ENCODE results near the gene NCEH1.
"Not testable (repeated sequence)": the region's sequence is repeated elsewhere in the genome, so short reads cannot be mapped to it uniquely, and the experiment has no call there.

The NCEH1 gene, protein sequence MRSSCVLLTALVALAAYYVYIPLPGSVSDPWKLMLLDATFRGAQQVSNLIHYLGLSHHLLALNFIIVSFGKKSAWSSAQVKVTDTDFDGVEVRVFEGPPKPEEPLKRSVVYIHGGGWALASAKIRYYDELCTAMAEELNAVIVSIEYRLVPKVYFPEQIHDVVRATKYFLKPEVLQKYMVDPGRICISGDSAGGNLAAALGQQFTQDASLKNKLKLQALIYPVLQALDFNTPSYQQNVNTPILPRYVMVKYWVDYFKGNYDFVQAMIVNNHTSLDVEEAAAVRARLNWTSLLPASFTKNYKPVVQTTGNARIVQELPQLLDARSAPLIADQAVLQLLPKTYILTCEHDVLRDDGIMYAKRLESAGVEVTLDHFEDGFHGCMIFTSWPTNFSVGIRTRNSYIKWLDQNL

DNA sequence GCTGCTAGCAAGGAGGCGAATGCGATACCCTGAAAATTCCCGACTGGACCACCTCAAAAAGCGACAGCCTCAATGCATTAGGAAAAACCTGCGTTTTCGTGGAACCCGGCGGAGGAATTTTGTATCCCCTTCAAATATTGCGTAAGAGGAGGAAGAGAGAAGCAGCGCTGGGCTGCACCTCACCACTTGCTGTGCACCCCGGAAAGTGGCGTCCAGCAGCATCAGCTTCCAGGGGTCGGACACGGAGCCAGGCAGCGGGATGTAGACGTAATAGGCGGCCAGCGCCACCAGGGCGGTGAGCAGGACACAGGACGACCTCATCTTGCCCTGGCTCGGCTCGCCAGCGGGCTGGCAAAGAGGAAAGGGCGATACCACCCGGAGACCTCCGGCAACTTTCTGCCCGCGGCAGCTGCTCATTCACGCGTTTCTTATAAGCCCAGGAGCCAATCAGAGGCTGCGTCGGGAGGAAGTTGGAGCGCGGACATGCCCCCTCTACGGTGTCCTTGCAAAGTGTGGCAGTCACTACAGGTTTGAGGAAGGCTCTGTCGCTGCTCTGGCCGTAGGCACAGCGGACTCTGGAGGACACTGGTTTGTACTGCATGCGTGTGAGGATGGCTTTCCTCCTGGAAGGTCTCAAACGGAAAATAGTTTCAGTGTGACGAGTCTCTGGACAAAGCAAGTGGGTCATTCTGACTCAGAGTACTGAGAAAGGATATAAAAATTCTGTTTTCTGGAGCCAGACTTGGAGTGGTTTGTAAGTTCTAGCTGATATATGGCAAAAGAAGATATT lies at the start of gene NCEH1:
NCEH1 (minus strand) TSS at position 404 of the 790 bp plus-strand sequence; CDS start at position 321, 83 bp downstream.
- DNase-seq = peak; percentile 93

DNA sequence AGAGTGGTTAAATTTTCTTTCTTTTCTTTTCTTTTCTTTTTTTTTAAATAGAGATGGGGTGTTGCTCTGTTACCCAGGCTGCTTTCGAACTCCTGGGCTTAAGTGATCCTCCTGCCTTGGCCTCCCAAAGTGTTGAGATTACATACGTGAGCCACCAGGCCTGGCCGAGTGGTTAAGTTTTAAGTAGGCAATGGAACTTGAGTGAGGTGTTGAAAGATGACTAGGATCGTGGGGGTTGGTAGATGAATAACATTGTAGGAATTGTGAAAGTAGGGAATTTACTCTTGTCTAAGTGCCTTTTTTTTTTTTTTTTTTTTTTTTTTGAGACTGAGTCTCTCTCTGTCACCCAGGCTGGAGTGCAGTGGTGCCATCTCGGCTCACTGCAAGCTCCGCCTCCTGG lies 49.5 kb upstream of the NCEH1 start:
- not testable (repeated sequence) for DNase-seq

DNA sequence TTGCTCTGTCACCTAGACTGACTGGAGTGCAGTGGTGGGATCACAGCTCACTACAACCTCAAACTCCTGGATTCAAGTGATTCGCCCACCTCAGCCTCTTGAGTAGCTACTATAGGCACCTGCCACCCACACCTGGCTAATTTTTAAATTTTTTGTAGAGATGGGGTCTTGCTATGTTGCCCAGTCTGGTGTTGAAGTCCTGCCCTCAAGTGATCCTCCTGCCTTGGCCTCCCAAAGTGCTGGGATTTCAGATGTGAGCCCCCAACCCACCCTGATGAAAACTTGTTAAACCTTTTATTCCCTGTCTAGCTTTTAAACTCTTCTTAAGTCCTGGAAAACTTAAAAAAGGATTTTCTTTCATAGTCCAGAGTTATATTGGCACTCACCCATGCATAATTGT lies 42.3 kb upstream of the NCEH1 start:
- no peak for DNase-seq

DNA sequence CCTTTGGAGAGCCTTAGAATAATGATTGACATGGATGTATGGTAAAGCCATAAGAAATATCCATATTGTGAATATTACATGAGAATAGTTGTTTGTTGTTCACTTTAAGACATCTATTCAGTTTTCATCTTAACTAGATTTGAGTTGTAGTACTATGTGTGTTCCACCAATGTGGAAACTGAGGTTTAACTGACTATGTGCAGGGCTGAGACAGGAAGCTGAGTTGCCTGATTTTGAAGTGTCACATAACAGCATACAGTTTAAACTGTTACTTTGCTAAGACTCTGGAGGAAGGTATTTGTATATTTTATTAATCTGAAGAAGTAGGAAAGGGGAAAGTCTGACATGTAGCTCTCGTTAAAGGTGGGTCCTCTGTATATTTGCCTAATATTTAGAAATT lies 41.8 kb upstream of the NCEH1 start:
- DNase-seq = no peak

DNA sequence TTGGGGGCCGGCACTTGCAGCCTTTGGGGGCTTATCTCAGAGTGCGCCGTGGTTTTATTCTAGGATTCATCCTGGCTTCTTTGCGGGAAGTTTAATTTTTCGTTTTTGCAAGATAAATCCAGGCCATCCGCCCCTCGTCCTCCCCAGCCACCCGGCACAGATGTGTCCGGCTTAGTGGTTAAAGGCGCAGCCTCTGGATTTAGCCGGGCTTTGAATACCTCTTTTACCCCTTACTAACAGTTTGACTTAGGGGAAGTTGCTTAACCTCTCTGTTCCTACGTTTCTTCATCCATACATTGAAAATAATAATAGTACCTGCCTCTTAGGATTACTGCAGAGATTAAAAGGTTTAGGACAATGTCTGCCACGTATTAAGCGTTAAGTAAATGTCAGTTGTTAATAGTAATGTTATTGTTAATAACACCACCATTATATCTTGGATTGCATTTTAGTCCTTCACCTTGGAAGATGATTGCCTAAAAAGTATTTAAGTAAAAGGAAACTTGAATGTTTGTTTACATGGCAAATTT lies 40.4 kb upstream of the NCEH1 start:
- no peak for DNase-seq

DNA sequence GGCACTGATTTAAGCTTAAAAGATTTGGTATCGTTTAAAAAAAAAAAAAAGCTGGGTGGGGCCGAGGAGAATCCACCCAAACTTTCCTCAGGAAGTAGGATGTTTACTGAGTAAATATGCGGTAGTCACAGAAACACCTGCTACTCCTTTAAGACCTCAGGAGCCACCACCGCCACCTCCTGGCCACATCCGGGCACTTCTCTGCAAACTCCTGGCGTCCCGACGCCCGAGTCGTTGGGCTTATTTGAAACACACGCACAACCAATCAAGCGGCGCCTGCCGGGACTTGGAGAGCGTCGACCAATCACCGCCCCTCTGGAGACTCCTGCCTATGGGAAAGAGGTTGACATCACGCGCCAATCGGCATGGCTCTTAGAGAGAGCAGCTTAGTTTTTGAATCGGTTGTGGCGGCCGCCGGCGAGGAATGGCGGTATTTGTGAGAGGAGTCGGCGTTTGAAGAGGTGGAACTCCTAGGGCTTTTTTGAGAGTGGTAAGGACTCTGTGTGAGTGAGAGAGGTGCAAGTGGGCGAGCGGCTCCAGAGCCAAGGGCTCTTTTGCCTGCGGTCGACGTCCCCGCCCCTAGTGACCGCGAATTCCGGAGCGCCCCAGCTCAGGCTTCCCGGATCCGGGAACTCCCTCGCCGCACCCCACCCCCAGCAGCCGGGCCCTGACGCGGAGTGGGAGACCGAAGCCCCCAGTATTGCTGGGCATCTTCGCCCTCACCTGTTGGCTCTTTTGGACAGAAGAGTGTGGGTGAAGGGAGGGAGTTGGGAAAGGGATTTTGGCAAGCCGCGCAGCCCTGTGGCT lies 39.7 kb upstream of the NCEH1 start, which contains the start of gene ECT2:
ECT2 (plus strand) TSS at position 359 of the 807 bp plus-strand sequence. CDS start 3,805 bp downstream, outside the sequence.
- DNase-seq = peak; percentile 95

DNA sequence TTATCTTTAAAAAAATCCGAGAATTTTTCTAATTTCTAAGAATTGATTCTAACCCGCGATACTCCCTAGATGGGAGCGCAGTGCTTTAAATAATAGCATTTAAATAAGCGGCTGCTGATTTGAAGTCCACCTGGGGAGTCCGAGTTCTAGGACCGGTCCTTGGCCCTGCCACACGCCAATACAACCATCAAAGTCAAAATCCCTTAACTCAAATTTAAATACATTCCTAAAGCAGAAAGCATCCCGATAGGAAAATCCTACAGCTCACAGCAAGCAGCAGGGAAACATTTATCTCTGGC lies 39.2 kb upstream of the NCEH1 start:
- DNase-seq = no peak

DNA sequence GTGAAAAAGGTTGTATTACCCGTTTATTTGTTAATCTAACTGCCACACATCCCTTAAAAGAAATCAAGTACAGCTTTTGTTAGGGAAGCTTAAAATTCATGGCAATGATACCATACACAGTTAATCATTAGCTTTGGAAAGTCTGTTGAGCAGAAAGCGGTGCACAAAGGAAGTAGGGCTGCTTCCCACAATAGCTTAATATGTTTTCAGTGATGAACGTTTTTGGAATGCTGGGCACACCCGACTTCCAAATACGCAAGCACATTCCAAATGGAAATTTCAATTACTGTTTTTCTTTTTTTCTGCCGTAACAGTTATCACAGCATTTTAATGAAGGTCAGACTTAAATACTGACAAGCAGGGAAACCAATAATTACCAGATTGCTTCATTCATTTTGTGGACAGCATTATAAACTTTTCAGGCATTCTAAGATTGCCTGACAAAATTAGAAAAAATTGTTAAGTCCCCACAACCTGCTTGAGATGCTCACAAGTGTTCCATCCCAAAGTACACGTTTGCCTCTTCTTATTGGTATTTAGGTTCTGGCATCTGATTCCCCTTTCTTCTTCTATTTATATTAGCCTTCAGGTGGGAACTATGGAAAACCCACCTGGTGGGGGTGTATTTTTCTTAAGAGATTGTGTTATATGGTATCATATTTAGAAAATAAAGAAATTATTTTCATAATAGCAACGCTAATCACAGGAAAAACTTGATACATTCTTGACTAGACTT lies 38.5 kb upstream of the NCEH1 start:
- no peak for DNase-seq

DNA sequence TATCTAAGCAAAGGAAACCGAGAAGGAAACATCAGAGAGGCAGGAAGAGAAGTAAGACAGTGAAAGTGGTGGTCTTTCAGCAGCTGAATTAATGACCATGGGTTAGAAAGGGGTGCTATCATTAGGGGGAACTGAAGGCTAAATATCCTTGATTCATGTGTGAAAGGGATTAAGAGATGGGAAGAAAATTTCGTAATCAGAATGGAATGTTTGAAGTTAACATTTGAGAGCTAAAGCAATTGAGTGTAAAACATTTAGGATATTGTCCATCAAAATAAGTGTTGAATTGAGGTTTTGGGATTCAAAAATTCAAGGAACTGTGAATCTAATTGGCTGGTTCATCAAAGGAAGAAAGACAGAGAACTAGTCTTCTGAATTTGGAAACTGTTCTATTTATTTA lies 35.6 kb upstream of the NCEH1 start:
- no peak for DNase-seq

DNA sequence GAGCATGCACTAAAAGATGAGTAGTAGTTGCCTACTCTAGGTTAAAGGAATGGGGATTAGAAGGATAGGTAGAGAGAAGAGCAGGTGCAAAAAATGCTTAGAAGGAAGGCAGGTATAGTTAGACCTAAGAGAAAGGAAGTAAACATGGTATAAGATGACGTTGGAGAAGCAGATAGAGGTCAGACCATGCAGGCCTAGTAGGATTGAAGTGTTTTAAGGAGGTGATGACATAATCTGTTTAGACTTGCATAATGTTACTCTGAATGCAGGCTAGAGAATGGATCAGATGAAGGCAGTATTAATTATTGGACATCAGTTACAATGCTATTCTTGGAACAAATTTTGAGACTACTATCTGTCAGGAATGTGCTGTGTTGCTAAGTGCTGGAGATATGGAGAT lies 28.6 kb upstream of the NCEH1 start:
- DNase-seq = no peak

DNA sequence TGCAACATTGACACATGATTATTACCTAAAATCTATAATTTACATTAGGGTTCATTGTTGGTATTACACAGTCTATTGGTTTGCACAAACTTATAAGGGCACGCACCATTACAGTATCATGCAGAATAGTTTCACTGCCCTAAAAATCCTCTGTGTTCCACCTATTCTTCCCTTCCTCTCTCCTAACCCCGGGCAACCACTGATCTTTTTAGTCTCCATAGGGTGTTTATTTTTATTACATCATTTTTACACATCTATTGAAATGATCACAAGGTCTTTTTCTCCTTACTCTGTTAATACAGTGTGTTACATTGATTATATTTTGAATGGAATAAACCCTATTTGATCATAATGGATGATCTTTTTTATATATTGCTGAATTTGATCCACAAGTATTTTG lies 24.1 kb upstream of the NCEH1 start:
- DNase-seq = no peak

DNA sequence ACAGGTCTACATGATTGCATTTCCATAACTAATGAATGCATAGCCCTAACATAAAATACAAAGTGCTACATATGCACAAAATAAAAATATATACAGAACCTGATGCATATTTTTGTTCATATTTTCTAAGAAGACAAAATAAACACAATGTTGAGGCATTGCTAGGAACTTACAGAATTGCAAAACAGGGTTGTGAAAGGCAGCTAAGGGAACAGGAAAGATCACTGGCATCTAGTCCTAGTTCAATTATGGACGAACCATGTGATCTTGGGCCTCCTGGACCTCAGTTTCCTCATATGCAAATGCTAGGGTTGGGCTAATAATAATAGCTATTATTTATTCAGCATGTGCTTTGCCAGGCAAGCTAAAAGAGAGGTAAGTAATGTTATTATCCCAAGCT lies 15.5 kb upstream of the NCEH1 start:
- DNase-seq = no peak

DNA sequence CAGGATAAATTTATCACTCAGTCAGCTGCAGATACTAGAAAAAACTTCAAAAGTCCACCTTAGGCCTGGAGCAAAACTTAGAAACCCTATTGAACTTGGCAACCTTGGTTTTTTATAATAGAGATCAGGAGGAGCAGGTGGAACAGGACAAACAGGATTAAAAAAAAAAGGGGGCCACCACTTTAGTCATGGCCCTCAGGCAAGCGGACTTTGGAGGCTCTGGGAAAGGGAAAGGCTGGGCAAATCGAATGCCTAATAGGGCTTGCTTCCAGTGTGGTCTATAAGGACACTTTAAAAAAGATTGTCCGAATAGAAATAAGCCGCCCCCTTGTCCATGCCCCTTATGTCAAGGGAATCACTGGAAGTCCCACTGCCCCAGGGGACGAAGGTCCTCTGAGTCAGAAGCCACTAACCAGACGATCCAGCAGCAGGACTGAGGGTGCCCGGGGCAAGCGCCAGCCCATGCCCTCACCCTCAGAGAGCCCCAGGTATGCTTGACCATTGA lies 11.7 kb upstream of the NCEH1 start:
- not testable (repeated sequence) for DNase-seq

DNA sequence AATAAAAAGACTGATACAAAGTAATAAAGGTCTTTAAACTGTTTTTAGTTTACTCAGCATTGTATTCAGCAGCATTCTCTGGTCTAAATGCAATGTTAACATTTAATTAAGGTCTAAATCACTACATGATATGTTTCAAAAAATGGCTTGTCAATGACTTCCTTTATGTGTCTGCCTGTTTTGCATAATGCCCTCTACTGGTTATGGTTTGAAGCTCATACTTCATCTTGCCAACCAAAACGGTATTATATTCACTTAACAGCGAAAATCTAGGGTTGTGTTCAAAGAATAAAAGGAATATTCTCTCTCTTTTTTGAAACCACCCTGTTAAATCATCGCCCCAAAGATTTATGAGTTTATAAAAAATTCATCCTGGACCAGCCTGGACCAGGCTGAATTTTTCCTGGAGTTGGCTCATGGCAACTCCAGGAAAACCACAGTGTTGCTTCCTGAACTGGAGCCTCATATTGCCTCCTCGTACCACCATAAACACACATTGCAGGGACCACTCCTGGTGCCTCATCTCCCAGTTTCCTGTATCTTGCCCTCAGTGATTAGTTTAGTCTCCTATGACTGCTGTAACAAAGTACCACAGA lies 6.7 kb upstream of the NCEH1 start:
- no peak for DNase-seq

DNA sequence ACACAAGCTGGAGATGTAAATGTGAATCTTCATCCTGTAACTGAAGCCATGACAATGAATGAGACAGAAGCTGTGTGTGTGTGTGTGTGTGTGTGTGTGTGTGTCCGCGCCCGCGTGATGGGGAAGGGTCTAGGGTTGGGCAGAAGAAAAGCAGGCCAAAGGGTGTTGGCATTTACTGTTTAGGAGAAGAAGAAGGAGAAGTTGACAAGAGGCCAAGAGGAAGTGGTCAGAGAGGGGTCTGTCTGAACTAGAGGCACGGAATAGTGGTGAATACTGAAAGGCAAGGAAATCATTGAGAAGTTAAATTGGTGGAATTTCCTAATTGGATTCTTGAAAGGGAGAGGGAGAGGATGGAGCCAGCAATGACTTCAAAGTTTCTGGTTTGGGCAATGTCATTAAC lies 5.6 kb upstream of the NCEH1 start:
- DNase-seq = no peak

DNA sequence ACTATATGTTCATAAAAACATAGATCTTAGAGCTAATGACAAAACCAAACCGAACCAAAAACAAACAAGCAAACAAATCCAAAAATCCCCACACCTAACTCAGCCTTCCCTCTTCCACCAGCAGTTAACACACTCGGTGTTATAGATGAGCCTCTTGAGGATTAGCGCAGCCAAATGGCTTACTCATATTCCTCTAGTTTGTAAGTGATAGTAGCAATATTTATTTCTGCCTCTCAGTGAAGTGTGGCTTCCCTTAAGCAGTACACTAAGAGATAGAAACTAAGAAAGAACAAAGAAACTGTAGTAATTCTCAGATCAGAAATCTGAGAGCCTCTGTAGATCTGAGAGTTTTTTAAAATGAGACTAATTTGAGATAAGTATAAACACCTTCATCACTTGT lies 2.4 kb upstream of the NCEH1 start:
- no peak for DNase-seq

DNA sequence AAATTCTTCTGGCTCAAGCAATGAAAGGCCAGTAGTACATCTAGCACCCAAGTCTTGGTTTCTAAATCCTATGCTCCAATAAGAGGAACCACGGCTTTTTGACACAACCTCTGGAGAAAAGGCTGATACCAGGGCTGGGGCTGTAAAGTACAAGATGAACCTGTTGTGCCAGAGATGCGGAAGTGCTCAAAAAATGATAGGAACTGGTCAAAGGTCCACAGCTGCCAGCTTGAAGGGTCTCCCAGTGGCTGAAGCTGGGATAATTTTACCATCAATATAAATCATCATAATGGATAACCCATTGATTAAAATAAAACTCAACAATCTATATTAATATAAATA lies 558 bp upstream of the NCEH1 start:
- no peak for DNase-seq

DNA sequence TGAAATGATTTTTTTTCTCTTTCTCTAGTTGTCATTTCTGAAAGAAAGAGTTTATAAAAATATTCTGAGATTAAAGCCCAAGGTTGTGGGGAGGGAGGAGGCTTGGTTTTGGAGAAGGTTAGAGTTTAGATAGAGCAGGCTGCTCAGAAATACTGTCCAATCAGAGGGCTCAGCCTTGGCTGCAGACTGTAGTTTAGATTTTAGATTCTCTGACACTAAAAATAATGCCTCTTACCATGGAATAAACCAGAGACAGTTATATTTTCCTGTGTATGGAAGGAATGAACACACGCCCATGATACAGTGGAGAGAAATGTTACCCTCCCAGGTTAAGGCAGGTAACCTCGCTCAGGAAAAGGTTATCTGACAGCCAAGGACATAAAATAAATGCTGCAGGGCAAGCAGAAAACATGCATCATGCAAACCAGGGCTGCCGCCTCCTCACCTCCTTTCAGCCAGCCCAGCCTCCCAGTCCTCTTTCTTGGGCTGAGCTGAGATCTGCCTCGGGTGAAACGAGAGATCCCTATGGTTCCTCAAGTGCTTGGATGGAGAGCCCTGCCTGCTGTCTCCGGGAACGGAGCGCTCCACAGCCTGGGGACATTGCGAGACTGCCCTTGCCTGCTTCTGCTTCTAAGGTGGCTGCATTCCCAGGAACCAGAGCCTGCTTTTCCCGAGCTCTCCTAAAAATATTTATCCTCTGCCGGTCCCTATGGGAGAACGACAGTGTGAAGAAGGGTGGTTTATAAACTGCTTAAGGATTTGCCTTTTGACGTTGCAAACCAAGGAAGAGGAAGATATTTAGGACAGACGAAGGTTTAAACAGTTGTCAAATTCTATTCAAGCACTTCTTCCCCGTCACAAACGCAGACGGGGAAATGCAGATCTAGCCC lies 848 bp downstream of the NCEH1 start:
- peak; percentile 12 for DNase-seq

DNA sequence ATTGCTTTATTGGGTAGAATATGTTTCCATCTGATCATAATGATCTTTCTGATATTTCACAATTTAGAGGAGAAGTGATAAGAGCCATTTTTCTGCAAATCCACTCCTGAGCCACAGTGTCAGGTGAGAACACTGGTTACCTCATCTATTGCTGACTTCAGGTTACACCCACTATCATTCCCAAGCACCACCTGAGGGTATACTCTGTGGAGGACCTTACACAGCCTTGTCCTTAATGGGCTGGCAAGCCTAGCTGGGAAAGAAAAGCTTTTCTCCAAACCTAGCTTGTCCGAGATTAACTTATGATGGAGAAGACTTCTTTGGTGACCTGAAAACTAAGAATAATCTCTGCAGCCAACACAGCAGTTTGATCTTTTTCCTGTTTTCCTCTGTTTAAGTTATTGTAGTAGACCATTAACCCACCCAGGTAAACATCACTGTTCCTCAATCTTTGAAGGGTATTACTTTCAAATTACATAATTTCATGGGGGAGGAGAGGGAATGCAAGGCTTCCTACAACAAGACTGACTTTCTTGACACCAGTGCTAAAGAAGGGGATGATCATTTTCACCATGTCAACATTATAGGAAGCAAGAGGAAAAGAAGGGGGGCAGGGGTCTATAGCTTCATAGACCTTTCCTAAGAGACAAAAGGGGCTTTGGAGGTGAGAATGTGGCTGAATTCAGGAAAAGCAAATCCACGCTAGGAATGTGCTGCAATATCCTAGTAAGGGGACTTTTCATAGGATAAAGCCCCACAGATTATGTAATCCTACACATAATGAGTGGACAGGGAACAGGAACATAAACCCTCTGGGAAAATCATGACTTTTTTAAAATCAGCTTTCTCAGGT lies 1.7 kb downstream of the NCEH1 start:
- DNase-seq = no peak

DNA sequence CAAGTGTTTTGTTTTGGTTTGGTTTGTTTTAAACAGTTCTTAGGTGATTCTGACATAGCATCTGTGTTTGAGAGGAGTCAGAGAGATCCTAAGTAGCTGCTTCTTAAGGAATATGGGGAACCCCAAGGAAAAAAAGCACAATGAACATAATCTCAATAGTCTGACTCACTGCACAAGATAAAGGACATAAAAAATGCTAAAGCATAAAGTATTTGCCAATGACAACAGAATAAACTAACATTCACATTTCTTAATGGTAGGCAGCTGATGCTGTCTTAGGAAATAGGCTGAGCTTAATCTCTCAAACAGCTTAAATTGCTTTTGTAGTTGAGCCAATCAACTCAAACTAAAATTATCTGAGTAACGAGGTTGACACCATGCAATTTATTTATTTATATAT lies 2.9 kb downstream of the NCEH1 start:
- DNase-seq = no peak

All from GOT3 (cell line).